ENCODE measurements around the gene RAB27B.

Gene RAB27B

DNA sequence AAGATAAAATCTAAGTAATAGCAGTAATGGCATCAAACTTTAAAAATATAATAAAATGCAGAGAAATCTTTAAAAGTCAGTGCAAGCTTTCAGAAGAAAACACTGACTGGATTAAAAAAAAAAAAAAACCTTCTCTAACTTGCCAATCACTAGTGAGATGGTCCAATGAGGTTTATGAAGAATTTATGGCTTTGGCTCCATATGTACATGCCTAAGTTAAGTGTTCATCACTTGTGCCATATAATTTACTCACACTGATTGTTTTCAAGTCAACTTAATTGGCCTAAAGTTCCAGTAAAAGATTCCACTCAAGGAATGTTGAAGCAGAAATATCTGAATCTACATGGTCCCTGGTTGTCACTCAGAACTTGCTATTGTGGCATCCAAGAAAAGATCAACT, 40.7 kb upstream of the RAB27B start:
- in situ Hi-C loops (cut with HindIII; ENCODE audit: low pct_ligation_motif_present, low sequenced_read_pairs), result no loop called here
- no peak overlapping the region for H3K27ac ChIP-seq
- no peaks in the 10 kb centered on the region for H3K36me3 ChIP-seq (replicated peaks)
- H3K4me3 ChIP-seq (ENCODE audit: low read depth, low read length), result no peak overlapping the region
- no peak for DNase-seq
- TF ChIP-seq CTCF (IDR thresholded peaks at IDR 0.05; ENCODE audit: low read depth, low read length, missing control alignments), result no peak
- H3K27me3 ChIP-seq (replicated peaks), result no peaks in the 10 kb centered on the region

GRCh38 chr18:54790109-54790508, 38.2 kb upstream of the RAB27B start:
- in situ Hi-C loops (cut with HindIII; ENCODE audit: low pct_ligation_motif_present, low sequenced_read_pairs), result no loop called here
- Histone ChIP-seq H3K36me3 (replicated peaks) (no peaks in the 10 kb centered on the region), H3K27me3 (replicated peaks) (no peaks in the 10 kb centered on the region), H3K27ac (no peak overlapping the region), H3K4me3 (ENCODE audit: low read depth, low read length) (no peak overlapping the region)
- no peak for DNase-seq
- no peak for TF ChIP-seq CTCF (IDR thresholded peaks at IDR 0.05; ENCODE audit: low read depth, low read length, missing control alignments)

- Histone ChIP-seq H3K36me3 (replicated peaks) (no peaks in the 10 kb centered on the region), H3K27me3 (replicated peaks) (no peaks in the 10 kb centered on the region), H3K27ac (no peak overlapping the region), H3K4me3 (ENCODE audit: low read depth, low read length) (no peak overlapping the region)
- no peak for TF ChIP-seq CTCF (IDR thresholded peaks at IDR 0.05; ENCODE audit: low read depth, low read length, missing control alignments)
- DNase-seq, result no peak
- in situ Hi-C loops (cut with HindIII; ENCODE audit: low pct_ligation_motif_present, low sequenced_read_pairs), result no loop called here
Observed at GRCh38 chr18:54791657-54792056, 36.6 kb upstream of the RAB27B start.

DNA sequence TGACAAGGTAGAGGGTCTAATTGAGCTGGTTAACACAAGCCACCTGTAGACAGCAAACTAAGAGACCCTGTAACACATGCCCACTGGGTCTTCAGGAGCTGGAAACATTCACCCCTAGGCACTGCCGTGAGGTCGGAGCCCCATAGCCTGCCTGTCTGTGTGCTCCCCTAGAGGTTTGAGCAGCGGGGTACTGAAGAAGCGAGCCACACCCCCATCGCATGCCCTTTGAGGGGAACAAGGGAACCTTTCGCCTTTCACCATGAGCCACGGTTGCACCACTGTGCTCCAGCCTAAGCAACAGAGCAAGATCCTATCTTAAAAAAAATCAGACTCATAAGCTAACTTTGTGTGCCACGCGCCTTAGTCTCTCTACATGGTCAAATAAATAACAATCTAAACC, 36.2 kb upstream of the RAB27B start:
- DNase-seq, result no peak
- H3K27me3 ChIP-seq (replicated peaks), result no peaks in the 10 kb centered on the region
- no peak overlapping the region for H3K27ac ChIP-seq
- in situ Hi-C loops (cut with HindIII; ENCODE audit: low pct_ligation_motif_present, low sequenced_read_pairs), result no loop called here
- TF ChIP-seq CTCF (IDR thresholded peaks at IDR 0.05; ENCODE audit: low read depth, low read length, missing control alignments), result no peak
- H3K36me3 ChIP-seq (replicated peaks), result no peaks in the 10 kb centered on the region
- no peak overlapping the region for H3K4me3 ChIP-seq (ENCODE audit: low read depth, low read length)

GRCh38 chr18:54794823-54795222, 33.5 kb upstream of the RAB27B start:
- Histone ChIP-seq H3K4me3 (ENCODE audit: low read depth, low read length) (no peak overlapping the region), H3K27me3 (replicated peaks) (no peaks in the 10 kb centered on the region), H3K36me3 (replicated peaks) (no peaks in the 10 kb centered on the region), H3K27ac (no peak overlapping the region)
- in situ Hi-C loops (cut with HindIII; ENCODE audit: low pct_ligation_motif_present, low sequenced_read_pairs), result no loop called here
- no peak for TF ChIP-seq CTCF (IDR thresholded peaks at IDR 0.05; ENCODE audit: low read depth, low read length, missing control alignments)
- no peak for DNase-seq

DNA sequence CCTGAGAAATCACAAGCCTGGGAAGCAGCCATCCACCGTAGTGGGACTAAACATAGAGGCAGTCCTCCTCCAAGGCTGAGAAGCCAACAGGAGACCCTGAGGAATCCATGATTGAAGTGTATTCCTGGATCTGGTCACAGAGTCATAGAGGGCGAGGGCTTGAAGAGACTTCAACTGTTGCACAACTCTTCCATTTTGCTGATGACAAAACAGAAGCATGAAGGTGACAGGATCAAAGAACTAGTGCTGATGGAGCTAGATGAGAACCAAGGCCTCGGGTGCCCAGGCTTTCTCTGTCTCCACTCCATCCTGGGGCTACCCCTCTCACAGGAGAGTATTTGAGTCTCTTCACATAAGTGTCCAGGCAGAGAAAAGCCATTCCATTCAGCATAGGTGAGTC, 30.1 kb upstream of the RAB27B start:
- Histone ChIP-seq H3K36me3 (replicated peaks) (no peaks in the 10 kb centered on the region), H3K4me3 (ENCODE audit: low read depth, low read length) (no peak overlapping the region), H3K27me3 (replicated peaks) (no peaks in the 10 kb centered on the region), H3K27ac (no peak overlapping the region)
- no peak for TF ChIP-seq CTCF (IDR thresholded peaks at IDR 0.05; ENCODE audit: low read depth, low read length, missing control alignments)
- in situ Hi-C loops (cut with HindIII; ENCODE audit: low pct_ligation_motif_present, low sequenced_read_pairs), result no loop called here
- DNase-seq, result no peak
